ENCODE measurements around the gene GFM1. TPM values are rescaled to one million over a fixed set of nuclear protein-coding genes. Genes with fewer than 3 reads are reported as not detected.

Gene GFM1
- total RNA-seq, 4 donors from 2014 or later, result 27.2 to 66.6 (median 44.5) TPM

DNA sequence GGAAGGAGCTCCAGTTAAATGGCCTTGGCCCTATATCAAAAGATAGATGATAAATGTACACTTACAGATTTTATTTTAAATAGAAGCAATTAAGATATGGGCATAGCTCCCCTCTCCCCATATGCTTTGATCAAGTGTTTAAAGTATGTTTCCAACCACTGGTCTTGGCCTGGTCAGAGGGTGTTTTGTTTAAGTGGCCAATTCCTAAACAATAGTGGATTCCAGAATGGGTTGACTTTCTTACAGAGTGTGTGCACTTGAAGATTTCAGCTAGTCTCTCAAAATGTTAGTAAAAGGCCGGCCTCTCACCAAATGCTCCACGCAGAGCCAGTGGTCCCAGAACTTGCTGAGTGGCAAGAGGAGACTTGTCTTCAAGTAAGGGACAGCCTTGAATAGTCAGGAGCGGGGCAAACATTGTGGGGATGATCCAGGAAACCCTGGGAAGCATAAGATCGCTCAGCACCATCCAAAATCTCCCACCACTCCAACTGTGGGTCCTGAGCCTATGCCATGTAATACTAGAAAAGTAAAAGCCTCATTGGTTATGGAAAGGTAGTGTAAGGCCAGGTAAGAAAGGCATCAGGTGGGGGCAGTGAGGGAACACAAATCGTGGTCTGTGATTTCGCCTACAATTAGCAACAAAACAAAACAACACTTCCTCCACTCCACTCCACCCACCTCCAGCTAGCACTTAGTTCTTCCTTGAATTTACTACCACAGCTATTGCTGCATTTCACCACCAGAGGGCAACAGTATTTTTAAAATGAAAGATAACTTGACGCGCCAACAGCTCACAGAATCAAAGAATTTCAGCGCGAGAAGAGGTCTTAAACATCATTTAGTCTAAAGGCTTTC, 83.1 kb downstream of the GFM1 start:
- no peaks in the 10 kb centered on the region for H3K9me3 ChIP-seq
- H3K27me3 ChIP-seq, result no peaks in the 10 kb centered on the region
- no peaks in the 10 kb centered on the region for H3K36me3 ChIP-seq
- H3K4me1 ChIP-seq, result peaks cover 0 to 62% (median 19%) of the 10 kb centered on the region in 4 donors
- no peak for TF ChIP-seq POLR2A (IDR thresholded peaks at IDR 0.05)
- TF ChIP-seq, protein P1, sequence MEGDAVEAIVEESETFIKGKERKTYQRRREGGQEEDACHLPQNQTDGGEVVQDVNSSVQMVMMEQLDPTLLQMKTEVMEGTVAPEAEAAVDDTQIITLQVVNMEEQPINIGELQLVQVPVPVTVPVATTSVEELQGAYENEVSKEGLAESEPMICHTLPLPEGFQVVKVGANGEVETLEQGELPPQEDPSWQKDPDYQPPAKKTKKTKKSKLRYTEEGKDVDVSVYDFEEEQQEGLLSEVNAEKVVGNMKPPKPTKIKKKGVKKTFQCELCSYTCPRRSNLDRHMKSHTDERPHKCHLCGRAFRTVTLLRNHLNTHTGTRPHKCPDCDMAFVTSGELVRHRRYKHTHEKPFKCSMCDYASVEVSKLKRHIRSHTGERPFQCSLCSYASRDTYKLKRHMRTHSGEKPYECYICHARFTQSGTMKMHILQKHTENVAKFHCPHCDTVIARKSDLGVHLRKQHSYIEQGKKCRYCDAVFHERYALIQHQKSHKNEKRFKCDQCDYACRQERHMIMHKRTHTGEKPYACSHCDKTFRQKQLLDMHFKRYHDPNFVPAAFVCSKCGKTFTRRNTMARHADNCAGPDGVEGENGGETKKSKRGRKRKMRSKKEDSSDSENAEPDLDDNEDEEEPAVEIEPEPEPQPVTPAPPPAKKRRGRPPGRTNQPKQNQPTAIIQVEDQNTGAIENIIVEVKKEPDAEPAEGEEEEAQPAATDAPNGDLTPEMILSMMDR (IDR thresholded peaks at IDR 0.05), result peak; percentile 61 to 96 (median 90)
- peak overlapping the region; percentile 11 to 83 (median 38) for H3K27ac ChIP-seq
- peak in 1 of 3 donors; percentile 70 for DNase-seq
- H3K4me3 ChIP-seq, result peak overlapping the region in 1 of 4 donors; percentile 17

DNA sequence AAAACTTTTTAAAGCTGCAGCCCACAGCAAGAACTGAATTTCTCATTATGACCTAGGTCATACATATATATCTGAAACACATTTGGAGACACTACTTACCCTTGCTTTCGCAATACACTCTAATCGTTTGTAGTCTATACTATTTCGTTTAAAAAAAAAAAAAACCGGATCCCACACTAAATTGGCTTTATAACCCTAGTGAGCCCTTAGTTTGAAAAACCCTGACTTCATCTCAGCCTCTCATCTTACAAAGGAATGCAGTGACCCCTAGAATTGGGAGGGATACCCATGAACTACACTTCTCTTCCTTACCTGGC, 83.7 kb downstream of the GFM1 start:
- DNase-seq, result no peak
- Histone ChIP-seq H3K9me3 (no peaks in the 10 kb centered on the region), H3K4me1 (peaks cover 0 to 64% (median 19%) of the 10 kb centered on the region in 4 donors), H3K27me3 (no peaks in the 10 kb centered on the region), H3K27ac (no peak overlapping the region), H3K4me3 (peak overlapping the region in 1 of 4 donors; percentile 17), H3K36me3 (no peaks in the 10 kb centered on the region)
- TF ChIP-seq, protein P1 (IDR thresholded peaks at IDR 0.05), result no peak
- TF ChIP-seq POLR2A (IDR thresholded peaks at IDR 0.05), result no peak

DNA sequence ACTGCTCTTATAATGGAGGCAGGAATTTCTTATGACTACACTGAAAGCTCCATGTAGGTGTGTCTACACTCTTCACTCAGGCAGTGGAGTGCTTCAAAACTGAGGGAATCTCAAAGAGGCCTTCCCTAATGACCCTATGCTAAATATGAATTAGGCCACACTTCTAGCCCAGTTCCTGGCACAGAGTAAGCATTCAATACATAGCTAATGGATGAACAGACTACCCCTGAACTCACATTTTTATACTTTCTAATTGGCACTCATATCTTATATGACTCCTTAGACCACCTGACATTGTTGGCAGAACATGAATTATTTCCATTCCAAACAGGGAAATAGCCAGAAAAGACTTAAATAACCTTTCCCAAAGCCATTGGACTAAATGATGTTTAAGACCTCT, 84.5 kb downstream of the GFM1 start:
- Histone ChIP-seq H3K4me3 (no peak overlapping the region), H3K27me3 (no peaks in the 10 kb centered on the region), H3K9me3 (no peaks in the 10 kb centered on the region), H3K4me1 (peaks cover 0 to 56% (median 16%) of the 10 kb centered on the region in 4 donors), H3K36me3 (no peaks in the 10 kb centered on the region), H3K27ac (no peak overlapping the region)
- no peak for DNase-seq
- TF ChIP-seq POLR2A (IDR thresholded peaks at IDR 0.05), result no peak
- TF ChIP-seq, protein P1 (IDR thresholded peaks at IDR 0.05), result no peak

DNA sequence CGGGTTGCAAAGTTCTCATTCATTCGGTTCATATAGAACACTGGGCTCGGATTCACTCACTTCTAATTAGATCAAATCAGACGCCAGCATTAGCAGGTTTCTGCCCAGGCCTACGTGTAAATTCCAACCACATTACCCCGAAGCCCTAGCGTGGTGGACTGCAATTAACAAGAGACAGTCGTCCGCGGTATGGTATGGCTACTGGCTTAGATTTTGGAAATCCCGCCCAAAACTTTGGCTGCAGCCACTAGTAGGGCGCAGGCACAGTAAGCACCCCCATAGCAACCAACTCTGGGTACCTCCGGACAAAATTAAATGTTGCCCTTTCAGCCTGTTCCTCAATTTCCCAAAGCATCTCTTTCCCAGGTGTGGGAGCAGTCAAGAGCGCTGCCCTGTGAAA, 87.2 kb downstream of the GFM1 start:
- Histone ChIP-seq H3K27ac (peak overlapping the region; percentile 61 to 76 (median 74)), H3K36me3 (no peaks in the 10 kb centered on the region), H3K4me3 (peak overlapping the region; percentile 51 to 84 (median 66)), H3K4me1 (peaks cover 0 to 29% (median 12%) of the 10 kb centered on the region in 4 donors), H3K27me3 (no peaks in the 10 kb centered on the region), H3K9me3 (no peaks in the 10 kb centered on the region)
- no peak for DNase-seq
- no peak for TF ChIP-seq POLR2A (IDR thresholded peaks at IDR 0.05)
- TF ChIP-seq, protein P1 (IDR thresholded peaks at IDR 0.05), result no peak

DNA sequence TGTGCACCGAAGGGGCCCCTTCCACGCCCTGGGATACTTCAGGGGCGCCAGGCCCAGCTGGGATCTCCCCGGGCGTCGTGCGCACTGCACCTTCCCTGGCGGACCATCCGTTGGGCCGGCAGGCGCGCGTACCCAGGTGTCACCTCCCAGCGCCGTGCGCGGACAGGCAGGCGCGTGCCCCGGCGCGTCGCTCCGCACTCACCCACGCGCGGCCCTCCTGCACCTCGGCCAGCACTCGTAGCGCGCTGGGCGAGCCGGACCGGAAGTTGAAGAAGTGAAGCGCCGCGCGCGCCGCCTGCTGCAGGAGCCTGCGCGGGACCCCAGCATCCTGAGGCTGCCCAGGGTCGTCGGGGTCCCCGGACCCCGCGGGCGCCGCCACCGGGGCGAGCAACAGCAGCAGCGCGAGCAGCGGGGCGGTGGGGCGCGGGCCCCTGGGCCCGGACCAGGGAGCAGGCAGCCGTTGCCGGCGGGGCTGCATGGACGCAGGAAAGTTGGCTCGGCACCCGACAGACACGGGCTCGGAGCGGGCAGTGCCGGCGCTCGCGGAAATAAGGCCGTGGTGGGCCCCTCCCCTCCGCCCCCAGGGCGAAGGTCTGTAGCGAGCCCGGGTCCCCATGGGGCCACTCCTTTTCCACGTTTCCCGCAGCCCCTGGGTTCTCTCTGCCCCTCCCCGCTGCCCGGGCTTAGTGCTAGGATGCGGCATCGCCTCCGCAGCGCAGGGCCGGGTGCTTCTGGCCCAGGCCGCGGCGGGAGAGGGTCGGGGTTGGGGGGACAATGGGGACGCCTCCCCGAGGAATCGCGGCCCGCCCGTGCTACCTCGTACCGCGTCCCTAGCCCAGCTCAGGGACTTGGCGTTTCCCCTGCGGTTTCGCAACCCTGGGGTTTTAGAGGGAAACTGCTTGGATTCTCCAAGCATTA, 87.9 kb downstream of the GFM1 start, which contains the start of gene RARRES1:
Gene RARRES1, minus strand, starts transcription at position 520 of the 918 bp plus-strand sequence. Its CDS starts 42 bp downstream, at position 478.
- H3K36me3 ChIP-seq, result no peaks in the 10 kb centered on the region
- no peaks in the 10 kb centered on the region for H3K9me3 ChIP-seq
- peak within 1 kb of the TSS; percentile 51 to 84 (median 66) for H3K4me3 ChIP-seq
- H3K27me3 ChIP-seq, result no peaks in the 10 kb centered on the region
- peak; percentile 50 to 86 (median 85) for DNase-seq
- peak within 1 kb of the TSS; percentile 61 to 76 (median 74) for H3K27ac ChIP-seq
- H3K4me1 ChIP-seq, result peaks cover 0 to 22% (median 12%) of the 10 kb centered on the region in 4 donors
- TF ChIP-seq POLR2A (IDR thresholded peaks at IDR 0.05), result peak; percentile 9 to 19
- TF ChIP-seq, protein P1 (IDR thresholded peaks at IDR 0.05), result peak in 3 of 6 experiments; percentile 6 to 11 (median 6)
